ENCODE data around the gene IVD. TPM values are rescaled to one million over a fixed set of nuclear protein-coding genes. Genes with fewer than 3 reads are reported as not detected.

IVD gene
- total RNA-seq, 6 experiments from 2014 or later, result 48.5 to 69.9 (median 50.4) TPM

GRCh38 chr15:40458495-40459371 lies 53.1 kb downstream of the IVD start:
- no peak overlapping the region for H3K27ac Mint-ChIP-seq
- no peaks in the 10 kb centered on the region for H3K36me3 Mint-ChIP-seq (ENCODE audit: low read depth)
- TF ChIP-seq, protein P1, sequence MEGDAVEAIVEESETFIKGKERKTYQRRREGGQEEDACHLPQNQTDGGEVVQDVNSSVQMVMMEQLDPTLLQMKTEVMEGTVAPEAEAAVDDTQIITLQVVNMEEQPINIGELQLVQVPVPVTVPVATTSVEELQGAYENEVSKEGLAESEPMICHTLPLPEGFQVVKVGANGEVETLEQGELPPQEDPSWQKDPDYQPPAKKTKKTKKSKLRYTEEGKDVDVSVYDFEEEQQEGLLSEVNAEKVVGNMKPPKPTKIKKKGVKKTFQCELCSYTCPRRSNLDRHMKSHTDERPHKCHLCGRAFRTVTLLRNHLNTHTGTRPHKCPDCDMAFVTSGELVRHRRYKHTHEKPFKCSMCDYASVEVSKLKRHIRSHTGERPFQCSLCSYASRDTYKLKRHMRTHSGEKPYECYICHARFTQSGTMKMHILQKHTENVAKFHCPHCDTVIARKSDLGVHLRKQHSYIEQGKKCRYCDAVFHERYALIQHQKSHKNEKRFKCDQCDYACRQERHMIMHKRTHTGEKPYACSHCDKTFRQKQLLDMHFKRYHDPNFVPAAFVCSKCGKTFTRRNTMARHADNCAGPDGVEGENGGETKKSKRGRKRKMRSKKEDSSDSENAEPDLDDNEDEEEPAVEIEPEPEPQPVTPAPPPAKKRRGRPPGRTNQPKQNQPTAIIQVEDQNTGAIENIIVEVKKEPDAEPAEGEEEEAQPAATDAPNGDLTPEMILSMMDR (IDR thresholded peaks at IDR 0.05), result no peak
- H3K4me1 Mint-ChIP-seq (ENCODE audit: low read depth), result peaks cover 30% of the 10 kb centered on the region
- H3K9me3 Mint-ChIP-seq, result no peaks in the 10 kb centered on the region
- H3K27me3 Mint-ChIP-seq (ENCODE audit: insufficient read depth), result no peaks in the 10 kb centered on the region; the same call in 1 of the 2 replicates
- H3K4me3 Mint-ChIP-seq, result no peak overlapping the region
- no peak for DNase-seq

DNA sequence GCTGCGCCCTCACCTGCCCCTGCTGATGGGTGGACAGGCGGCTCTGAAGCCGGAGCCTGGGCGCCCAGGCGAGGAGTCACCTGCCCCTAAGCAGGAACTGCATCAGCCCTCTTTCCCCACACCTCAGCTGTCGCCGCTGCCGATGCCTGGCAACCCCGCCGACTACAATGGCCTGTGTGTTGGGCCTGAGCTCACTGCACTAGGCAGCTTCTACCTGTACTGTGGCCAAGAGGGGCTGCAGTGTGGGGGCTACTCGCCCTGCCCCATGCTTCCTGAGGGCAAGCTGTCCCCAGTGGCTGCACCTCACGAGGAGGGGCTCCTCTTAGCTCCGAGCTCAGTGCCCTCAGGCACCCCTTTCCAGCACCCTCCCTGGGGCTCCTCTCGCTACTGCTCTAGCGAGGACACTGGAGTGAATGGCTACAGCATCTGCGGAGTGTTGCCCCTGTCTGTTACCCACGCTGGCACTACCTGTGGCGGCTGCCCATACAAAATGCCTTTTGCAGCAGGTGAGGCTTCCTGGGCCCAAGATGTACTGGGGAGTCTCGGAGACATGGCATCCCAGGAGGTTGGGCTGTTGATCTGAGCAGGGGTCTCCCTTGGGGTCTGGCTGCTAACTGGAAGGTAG lies 53.9 kb downstream of the IVD start:
- no peaks in the 10 kb centered on the region for H3K9me3 Mint-ChIP-seq
- H3K4me1 Mint-ChIP-seq (ENCODE audit: low read depth), result peaks cover 22% of the 10 kb centered on the region
- DNase-seq, result no peak
- no peak overlapping the region for H3K4me3 Mint-ChIP-seq
- H3K36me3 Mint-ChIP-seq (ENCODE audit: low read depth), result no peaks in the 10 kb centered on the region
- no peaks in the 10 kb centered on the region; the same call in 1 of the 2 replicates for H3K27me3 Mint-ChIP-seq (ENCODE audit: insufficient read depth)
- H3K27ac Mint-ChIP-seq, result no peak overlapping the region
- TF ChIP-seq, protein P1 (IDR thresholded peaks at IDR 0.05), result no peak

DNA sequence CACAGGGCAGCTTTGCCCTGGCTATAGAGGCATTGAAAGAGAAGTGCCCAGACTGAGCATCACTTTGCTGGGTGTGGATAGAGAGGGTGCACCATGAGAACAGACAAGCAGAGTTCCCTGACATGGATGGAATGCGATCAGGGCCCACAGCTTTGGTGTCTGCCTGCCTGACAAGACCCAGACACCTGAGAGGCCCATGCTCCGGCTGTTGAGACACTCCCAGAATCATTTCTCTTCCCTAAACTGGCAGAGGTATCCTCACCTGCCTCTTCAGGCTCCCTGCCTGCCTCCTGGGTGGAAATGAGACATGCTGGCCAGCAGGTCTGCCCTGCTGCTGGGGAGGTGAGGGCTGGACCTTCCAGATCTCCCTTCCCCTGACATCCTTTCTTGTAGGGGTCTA lies 54.8 kb downstream of the IVD start:
- Mint-ChIP-seq H3K4me3 (no peak overlapping the region), H3K27me3 (ENCODE audit: insufficient read depth) (no peaks in the 10 kb centered on the region; the same call in 1 of the 2 replicates), H3K9me3 (no peaks in the 10 kb centered on the region), H3K27ac (no peak overlapping the region), H3K36me3 (ENCODE audit: low read depth) (no peaks in the 10 kb centered on the region), H3K4me1 (ENCODE audit: low read depth) (peaks cover 13% of the 10 kb centered on the region)
- TF ChIP-seq, protein P1 (IDR thresholded peaks at IDR 0.05), result no peak
- DNase-seq, result no peak

DNA sequence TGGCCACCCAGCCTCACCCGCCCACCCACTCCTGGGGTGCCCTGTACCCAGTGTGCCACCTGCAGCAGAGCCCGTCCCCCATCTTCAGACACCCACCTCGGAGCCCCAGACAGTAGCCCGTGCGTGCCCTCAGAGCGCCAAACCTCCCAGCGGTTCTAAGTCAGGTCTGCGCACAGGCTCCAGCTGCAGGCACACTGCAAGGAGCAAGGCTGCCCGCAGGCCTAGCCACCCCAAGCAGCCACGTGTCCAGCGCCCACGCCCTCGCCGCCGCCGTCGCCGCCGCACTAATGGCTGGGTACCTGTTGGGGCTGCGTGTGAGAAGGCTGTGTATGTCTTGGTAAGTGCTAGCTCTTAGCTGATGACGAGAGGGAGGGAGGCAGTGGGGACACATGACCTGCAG lies 56.4 kb downstream of the IVD start:
- Mint-ChIP-seq H3K27ac (no peak overlapping the region), H3K9me3 (no peaks in the 10 kb centered on the region), H3K4me1 (ENCODE audit: low read depth) (no peaks in the 10 kb centered on the region), H3K36me3 (ENCODE audit: low read depth) (peaks cover 4% of the 10 kb centered on the region; the same call in 1 of the 2 replicates), H3K4me3 (no peak overlapping the region), H3K27me3 (ENCODE audit: insufficient read depth) (no peaks in the 10 kb centered on the region)
- no peak for DNase-seq
- TF ChIP-seq, protein P1 (IDR thresholded peaks at IDR 0.05), result no peak

DNA sequence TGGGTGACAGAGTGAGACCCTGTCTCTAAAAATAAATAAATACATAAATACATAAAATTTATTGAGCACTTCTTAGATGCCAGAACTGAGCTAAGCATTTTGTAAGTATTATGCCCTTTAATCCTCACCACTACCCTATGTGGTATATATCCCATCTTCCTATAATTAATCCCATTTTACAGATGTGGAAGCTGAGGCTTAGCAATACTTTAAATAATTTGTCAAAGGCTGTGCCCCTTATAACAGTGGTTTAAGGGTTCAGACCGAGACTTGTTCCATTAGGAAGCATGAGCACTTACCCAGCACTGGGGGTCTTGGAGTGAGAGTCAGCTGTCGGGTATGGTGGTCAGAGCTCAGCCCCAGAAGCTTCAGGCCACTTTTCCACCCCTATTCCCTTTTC lies 57.7 kb downstream of the IVD start:
- TF ChIP-seq, protein P1 (IDR thresholded peaks at IDR 0.05), result no peak
- no peak overlapping the region for H3K4me3 Mint-ChIP-seq
- H3K4me1 Mint-ChIP-seq (ENCODE audit: low read depth), result no peaks in the 10 kb centered on the region
- no peak for DNase-seq
- H3K27ac Mint-ChIP-seq, result no peak overlapping the region
- no peaks in the 10 kb centered on the region for H3K9me3 Mint-ChIP-seq
- H3K27me3 Mint-ChIP-seq (ENCODE audit: insufficient read depth), result no peaks in the 10 kb centered on the region
- H3K36me3 Mint-ChIP-seq (ENCODE audit: low read depth), result peaks cover 4% of the 10 kb centered on the region; the same call in 1 of the 2 replicates

All from HFFc6 (cell line).